Neural crest cell (in vitro differentiated cells): ENCODE results near the gene TBCE. TPM values are rescaled to one million over a fixed set of nuclear protein-coding genes. Genes with fewer than 3 reads are reported as not detected.
A peak's percentile ranks its signal among the peaks of the same experiment; 100 is the strongest.

Experiments
- DNase-seq: peaks from one replicate; pipeline ENCODE4 v3.0.0; 2021; ENCODE audit warnings: low read depth, mixed read lengths, low spot score
- H3K27ac Mint-ChIP-seq: one replicate; pipeline ENCODE4 v1.8.0; 2021; ENCODE audit warnings: mild to moderate bottlenecking, mixed read lengths; ENCODE audit not compliant: unreplicated experiment
- H3K27me3 Mint-ChIP-seq: 2 replicates; pipeline ENCODE4 v1.8.0; 2021; ENCODE audit warnings: low read depth, mild to moderate bottlenecking, mixed read lengths
- H3K36me3 Mint-ChIP-seq: 2 replicates; pipeline ENCODE4 v1.8.0; 2021; ENCODE audit warnings: low read depth, mild to moderate bottlenecking, mixed read lengths
- H3K4me1 Mint-ChIP-seq: 2 replicates; pipeline ENCODE4 v1.8.0; 2021; ENCODE audit warnings: mixed read lengths
- H3K4me3 Mint-ChIP-seq: one replicate; pipeline ENCODE4 v1.8.0; 2021; ENCODE audit warnings: mild to moderate bottlenecking, mixed read lengths
- H3K9me3 Mint-ChIP-seq: 2 replicates; pipeline ENCODE4 v1.8.0; 2021; ENCODE audit warnings: mixed read lengths
- long read RNA-seq: library from polyadenylated mRNA; unstranded; transcript quantifications from one replicate; pipeline ENCODE4 v2.0.0, GENCODE V29; 2020
- total RNA-seq: library from RNA; stranded (reverse); gene quantifications from 2 replicates; pipeline ENCODE4 v1.2.1, GENCODE V29; 2021
- TF ChIP-seq, protein P1 (sequence below): fragments of 200-600 bp; sonication (generic); conservative IDR thresholded peaks from 2 replicates; pipeline ENCODE4 v1.5.0; 2021; ENCODE audit warnings: antibody characterized with exemption, mild to moderate bottlenecking

TBCE gene, protein sequence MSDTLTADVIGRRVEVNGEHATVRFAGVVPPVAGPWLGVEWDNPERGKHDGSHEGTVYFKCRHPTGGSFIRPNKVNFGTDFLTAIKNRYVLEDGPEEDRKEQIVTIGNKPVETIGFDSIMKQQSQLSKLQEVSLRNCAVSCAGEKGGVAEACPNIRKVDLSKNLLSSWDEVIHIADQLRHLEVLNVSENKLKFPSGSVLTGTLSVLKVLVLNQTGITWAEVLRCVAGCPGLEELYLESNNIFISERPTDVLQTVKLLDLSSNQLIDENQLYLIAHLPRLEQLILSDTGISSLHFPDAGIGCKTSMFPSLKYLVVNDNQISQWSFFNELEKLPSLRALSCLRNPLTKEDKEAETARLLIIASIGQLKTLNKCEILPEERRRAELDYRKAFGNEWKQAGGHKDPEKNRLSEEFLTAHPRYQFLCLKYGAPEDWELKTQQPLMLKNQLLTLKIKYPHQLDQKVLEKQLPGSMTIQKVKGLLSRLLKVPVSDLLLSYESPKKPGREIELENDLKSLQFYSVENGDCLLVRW
- total RNA-seq = 28.2 and 33.3 TPM in 2 replicates
- long read RNA-seq, full-length matches to known transcripts = 81 of 95 reads
- long read RNA-seq, partial matches to known transcripts = 2 of 95 reads
- long read RNA-seq, other reads (novel, unspliced or antisense) = 12 of 95 reads

DNA sequence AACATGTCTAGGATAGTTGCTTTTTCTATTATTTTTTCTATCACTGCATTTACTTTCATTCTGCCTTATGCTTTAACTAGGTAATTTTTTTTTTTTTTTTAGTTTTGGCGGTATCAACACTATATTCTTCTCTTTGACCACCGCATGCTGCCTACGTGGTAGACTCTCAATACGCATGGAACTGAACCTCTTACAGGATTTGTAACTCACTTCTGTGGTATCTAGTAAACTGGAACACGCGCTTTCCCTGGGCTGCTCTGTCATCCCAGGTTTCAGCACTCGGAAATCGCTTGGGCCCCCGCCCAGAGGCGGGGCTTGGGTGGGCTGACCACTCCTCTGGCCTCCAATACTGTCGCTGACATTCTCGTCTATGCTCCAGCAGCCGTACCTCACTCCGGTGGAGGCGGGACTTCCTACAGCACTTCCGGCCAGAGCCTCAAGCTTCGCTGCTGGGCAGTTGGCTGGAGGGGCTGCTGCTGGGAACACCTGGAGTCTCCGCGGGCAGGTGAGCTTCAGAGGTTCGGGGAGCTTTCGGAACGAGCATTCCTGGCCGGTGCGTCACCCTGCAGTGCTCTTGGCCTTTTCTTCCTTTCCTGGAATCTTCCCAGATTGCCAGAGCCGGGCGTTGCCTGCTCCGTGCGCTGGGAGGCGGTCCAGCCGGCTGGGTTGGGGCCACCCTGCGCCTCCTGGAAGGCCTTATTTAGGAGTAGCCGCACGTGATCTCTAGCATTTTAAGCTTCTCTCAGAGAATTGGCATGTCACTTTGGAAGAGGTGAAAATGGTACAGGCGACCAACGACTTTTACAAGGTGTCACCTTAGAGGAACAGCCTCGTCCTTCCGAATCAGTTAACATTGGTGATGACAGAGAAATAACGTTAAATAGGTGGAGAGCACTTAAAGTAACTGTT, at the start of gene TBCE:
TSS of gene TBCE (plus strand) at position 428 of the 909 bp plus-strand sequence. CDS start 12,623 bp downstream, outside the sequence.
- Mint-ChIP-seq H3K27ac (peak within 1 kb of the TSS; percentile 94), H3K4me1 (peaks cover 28% of the 10 kb centered on the region), H3K4me3 (peak within 1 kb of the TSS; percentile 98), H3K36me3 (no peaks in the 10 kb centered on the region), H3K9me3 (no peaks in the 10 kb centered on the region), H3K27me3 (no peaks in the 10 kb centered on the region)
- TF ChIP-seq, protein P1, sequence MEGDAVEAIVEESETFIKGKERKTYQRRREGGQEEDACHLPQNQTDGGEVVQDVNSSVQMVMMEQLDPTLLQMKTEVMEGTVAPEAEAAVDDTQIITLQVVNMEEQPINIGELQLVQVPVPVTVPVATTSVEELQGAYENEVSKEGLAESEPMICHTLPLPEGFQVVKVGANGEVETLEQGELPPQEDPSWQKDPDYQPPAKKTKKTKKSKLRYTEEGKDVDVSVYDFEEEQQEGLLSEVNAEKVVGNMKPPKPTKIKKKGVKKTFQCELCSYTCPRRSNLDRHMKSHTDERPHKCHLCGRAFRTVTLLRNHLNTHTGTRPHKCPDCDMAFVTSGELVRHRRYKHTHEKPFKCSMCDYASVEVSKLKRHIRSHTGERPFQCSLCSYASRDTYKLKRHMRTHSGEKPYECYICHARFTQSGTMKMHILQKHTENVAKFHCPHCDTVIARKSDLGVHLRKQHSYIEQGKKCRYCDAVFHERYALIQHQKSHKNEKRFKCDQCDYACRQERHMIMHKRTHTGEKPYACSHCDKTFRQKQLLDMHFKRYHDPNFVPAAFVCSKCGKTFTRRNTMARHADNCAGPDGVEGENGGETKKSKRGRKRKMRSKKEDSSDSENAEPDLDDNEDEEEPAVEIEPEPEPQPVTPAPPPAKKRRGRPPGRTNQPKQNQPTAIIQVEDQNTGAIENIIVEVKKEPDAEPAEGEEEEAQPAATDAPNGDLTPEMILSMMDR = peak; percentile 39
- peak; percentile 85 for DNase-seq

DNA sequence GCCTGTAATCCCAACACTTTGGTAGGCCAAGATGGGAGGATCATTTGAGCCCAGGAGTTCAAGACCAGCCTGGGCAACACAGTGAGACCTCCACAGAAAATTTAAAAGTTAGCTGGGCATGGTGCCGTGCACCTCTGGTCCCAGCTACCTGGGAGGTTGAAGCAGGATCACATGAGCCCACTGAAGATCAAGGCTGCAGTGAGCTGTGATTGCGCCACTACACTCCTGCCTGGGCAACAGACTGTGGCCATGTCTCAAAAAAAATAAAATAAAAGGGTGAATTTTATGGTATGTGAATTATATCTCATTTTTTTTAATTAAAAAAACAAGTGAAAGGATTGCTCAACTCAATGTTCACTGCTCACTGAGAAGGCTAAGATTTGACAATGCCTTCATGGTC, 48.0 kb upstream of the TBCE start:
- Mint-ChIP-seq H3K36me3 (peaks cover 18% of the 10 kb centered on the region), H3K4me1 (peaks cover 23% of the 10 kb centered on the region), H3K27ac (no peak overlapping the region), H3K4me3 (no peak overlapping the region), H3K27me3 (no peaks in the 10 kb centered on the region), H3K9me3 (no peaks in the 10 kb centered on the region)
- no peak for DNase-seq
- TF ChIP-seq, protein P1 = no peak

DNA sequence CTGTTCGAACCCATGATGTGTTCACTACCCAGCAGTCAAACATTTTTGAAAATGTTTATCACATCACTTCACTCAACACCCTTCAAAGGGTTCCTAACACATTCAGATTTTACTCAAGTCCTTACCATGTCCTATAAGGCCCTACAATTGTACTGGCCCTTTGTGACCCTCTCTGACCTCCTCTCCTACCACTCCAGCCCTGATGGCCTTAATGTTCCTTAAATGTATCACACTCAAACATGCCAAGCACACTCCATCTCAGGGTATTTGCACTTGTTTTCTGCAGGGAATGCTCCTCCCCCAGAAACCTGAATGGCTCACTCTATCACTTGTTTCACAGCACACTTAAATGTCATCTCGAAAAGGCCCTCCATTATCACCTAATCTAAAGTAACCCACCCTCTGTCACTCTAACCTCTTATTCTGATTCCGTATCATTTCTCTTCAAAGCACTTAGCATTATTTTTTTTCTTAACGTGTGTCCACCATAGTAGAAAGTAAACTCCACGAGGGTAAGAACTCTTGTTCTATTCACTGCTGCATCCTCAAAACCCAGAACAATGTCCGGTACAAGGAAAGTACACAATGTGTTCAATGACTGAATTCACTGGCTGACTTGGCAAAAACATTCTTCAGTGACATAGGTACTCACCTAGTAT, 46.6 kb upstream of the TBCE start:
- TF ChIP-seq, protein P1 = no peak
- no peak overlapping the region for H3K4me3 Mint-ChIP-seq
- H3K27ac Mint-ChIP-seq = no peak overlapping the region
- no peak for DNase-seq
- no peaks in the 10 kb centered on the region for H3K27me3 Mint-ChIP-seq
- peaks cover 25% of the 10 kb centered on the region for H3K4me1 Mint-ChIP-seq
- peaks cover 18% of the 10 kb centered on the region for H3K36me3 Mint-ChIP-seq
- H3K9me3 Mint-ChIP-seq = no peaks in the 10 kb centered on the region

DNA sequence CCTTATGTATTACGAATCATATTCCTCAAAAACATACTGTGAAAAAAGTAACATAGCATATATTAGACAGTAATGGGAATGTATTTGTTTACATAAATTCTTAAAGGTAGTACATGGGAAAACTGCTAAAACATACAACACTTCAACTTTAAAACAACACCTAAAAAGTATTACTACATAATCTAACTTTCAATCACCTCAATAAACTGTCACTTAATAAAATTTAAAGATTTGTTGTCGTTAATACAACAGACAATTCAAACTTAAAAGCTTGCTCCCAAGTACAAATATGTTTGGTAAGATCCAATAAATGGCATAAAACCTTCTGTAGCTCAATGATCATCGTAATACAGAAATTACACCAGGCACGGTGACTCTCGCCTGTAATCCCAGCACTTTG, 42.9 kb upstream of the TBCE start:
- peaks cover 36% of the 10 kb centered on the region for H3K4me1 Mint-ChIP-seq
- no peaks in the 10 kb centered on the region for H3K9me3 Mint-ChIP-seq
- DNase-seq = no peak
- no peaks in the 10 kb centered on the region for H3K27me3 Mint-ChIP-seq
- no peak overlapping the region for H3K27ac Mint-ChIP-seq
- TF ChIP-seq, protein P1 = no peak
- H3K4me3 Mint-ChIP-seq = peak overlapping the region; percentile 41
- H3K36me3 Mint-ChIP-seq = peaks cover 14% of the 10 kb centered on the region

DNA sequence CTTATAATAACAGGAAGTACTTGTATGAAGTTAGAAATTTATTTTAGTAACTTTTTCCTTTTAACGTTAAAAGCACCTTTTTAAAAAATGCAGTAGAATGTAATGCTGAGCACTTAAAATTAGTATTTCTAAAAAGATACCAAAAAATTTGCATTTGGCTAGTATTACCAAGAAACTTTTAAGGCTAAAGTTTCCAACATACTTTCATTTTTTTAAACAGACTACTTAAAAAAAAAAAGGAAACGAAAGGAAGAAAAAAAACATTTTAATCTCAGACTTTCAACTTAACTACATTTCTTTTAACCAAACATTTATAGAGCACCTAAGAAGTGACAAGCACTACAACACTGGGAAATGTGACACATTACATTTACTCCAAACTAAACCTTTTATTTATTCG, 42.1 kb upstream of the TBCE start:
- peaks cover 36% of the 10 kb centered on the region for H3K4me1 Mint-ChIP-seq
- peaks cover 14% of the 10 kb centered on the region for H3K36me3 Mint-ChIP-seq
- H3K4me3 Mint-ChIP-seq = peak overlapping the region; percentile 97
- no peak overlapping the region for H3K27ac Mint-ChIP-seq
- TF ChIP-seq, protein P1 = no peak
- DNase-seq = no peak
- no peaks in the 10 kb centered on the region for H3K27me3 Mint-ChIP-seq
- H3K9me3 Mint-ChIP-seq = no peaks in the 10 kb centered on the region
